NCI-H1092 (cell line): Measurements from ENCODE around the gene RTP2.

Experiments
- DNase-seq: peaks from one replicate; lab custom pipeline; 2025; lab: John Stamatoyannopoulos, UW

Gene RTP2

DNA sequence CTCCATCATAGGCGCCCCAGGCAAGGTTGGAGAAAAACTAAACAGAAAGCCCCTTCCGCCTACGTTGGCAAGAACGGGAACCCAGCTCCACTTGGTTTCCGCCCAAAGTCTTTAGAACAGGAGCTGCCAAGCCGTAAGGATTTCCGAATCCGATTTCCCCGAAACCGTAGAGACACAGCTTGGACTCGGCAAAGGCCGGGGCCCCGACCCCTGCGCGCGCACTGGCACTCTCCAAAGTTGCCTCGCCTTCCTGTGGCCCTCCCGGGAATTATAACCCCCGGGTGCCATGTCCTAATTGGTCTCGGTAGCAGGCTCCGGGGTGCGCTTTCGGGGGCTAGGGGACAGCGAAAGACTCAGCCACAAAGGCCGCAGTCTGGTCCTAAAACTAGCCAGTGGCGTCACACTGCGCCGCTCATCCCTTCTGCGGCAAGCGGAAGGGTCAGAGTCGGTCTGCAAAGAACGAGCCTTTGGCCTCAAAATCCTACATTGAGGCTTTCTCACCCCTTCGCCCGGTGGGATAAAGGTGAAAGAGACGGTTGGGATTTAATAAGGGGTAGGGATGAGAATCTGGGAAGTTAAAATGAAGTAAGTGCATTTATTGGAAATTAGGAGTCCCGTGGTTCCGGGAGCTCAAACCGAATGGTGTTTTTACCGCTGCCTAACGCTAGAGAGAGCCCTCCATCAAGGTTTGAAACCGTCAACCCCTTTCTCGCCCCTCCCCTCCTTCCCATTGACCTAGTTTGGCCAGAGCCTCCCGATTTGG lies 36.2 kb upstream of the RTP2 start:
- DNase-seq, result peak; percentile 86

DNA sequence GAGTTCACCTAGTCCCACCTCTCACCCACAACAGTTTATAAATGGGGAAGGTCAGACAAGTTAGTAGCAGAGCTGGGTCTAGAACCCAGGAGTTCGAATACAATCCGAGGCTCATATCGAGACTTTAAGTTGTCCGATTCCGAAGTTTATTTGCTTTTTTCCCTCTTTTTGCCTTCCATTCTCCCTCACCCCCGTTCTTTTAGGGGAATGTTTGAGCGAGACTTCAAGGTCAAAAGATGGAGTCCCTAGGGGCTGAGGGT lies 35.6 kb upstream of the RTP2 start:
- no peak for DNase-seq

DNA sequence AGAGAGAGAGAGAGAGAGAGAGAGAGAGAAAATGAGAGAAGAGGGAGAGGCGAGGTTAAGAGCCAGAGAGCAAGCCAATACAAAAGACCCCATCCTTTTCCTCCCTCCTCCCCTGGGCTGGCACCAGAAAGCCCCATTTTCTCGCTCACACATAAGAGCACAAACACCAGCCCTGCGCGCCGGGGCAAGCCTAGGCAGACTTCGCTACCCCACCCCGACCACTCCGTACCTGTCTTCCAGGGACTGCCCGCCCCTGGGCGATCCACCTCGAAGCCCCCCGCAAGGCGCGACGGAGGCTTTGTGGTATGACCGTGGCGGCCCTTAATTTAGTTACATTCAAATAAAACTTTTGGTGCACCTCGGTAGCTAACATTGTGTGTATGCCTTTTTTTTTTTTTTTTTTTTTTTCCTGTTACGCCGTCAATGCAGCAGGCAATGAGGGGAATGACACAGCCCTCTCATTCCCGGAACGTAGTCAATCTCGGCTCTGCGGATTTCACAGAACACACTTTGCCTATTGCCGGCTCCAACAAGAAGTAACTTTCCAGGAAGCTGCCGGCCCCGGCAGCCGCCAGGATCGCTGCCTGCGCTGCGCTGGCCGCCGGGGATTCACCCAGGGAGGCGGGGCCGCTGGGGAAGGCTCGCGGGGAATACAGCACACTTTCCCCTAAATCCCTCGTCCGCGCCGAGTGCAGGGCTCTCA lies 35.2 kb upstream of the RTP2 start:
- no peak for DNase-seq

DNA sequence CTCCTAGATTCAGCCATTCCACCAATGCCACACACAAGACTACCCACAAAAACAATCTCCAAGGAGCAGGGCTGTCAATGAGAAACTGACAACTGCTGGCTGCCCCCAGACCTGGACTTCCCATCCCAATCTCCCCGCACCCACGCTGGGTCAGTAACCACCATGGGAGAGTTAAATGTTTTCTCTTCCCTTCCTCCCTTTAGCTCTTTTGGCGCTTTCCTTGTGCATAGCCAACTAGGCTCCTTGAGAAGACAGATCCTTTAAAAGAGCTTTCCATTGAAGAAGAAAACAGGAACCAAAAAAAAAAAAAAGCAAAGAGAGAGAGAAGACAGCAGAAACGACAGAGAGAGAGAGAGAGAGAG lies 34.6 kb upstream of the RTP2 start:
- no peak for DNase-seq

DNA sequence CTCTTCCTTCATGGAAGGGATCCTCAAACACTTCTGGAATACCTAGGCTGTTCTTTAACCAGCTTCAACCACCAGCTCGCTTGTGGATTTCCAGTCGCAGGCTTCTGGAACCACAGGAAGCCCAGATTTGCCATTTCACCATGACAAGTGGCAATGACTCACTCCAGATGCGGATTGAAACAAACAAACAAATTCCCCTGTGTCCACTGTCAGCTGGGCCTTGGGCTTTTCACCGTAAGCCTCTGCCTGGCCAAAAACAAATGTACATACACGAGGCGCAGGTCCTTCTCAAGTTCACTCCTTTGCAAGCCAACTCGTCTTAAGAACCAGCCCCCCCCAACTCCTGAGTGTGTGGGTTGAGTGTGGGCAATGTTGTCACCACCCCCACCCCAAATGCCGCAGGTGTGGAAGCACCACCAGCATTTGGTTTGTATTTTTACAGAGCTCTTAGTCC lies 34.1 kb upstream of the RTP2 start:
- DNase-seq, result no peak

DNA sequence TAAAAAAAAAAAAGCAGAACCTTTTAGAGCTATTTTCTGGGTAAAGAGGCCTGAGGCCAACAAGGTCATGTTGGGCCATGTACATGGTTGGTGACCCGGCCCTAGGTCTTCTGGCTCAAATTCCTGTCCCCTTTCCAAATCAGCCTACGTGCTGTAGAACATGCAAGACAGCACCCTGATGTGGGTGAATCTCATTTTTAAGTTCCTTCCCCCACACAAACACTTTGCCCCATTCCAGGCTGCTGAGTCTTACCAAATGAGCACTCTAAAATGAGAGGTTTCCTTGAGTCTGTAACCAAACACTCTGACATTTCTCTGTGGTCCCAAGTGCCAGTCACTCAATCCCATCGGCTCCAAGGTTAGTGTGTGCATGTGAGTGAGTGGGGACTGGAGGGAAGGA lies 33.5 kb upstream of the RTP2 start:
- DNase-seq, result no peak

DNA sequence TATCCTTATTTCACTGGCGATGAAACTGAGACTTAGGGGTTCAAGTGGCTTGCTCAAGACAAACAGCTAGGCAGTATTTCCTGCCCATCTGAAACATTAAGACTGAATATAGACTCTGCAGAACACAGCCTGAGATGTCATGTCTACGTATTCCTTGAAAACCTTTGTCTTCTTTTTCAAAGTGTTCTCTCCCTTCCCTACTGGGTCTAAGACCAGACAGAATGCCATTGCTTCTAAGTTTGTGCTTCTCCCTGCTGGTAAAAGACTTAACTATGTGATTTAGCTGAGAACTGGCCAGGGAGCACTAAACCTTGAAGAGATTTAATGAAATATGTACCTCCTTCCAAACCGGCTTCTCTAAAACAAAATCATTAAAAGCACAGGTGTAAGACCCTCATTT lies 33.0 kb upstream of the RTP2 start:
- no peak for DNase-seq

DNA sequence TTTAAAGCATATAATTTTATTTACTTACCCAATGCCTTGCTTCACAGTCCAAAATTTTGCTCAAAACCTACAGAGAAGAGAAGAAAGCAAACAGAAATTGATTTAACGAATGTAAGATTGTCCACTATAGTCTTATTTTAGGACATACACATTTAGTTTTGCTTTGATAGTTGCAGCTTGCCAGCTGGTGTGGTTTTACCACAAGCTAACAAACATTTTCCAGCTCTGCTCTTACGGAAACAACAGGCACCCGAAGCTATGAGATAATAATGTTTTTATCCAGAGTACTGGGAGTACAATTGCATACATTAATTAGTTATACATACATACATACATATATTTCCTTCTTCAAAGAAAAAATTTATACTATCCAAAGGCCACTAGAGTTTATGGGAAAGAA lies 32.5 kb upstream of the RTP2 start:
- DNase-seq, result no peak

DNA sequence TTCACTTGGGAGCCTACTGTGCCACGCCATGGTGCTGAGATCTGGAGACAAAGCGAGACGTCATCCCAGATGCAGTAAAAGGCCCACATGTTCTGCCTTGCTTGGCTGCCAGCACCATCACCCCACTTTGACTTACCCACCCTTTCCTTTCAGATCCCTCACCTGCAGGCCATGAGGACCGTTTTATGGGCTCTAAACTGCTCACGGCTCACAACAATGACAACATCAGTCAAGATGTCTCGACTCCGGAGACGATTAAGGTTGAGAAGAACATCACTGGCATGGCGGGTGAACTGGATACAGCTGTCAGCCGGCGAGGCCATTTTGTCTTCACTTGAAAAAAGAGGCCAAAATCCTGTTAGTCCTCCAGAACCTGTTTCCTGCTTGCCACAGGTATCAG lies 31.0 kb upstream of the RTP2 start:
- DNase-seq, result no peak

DNA sequence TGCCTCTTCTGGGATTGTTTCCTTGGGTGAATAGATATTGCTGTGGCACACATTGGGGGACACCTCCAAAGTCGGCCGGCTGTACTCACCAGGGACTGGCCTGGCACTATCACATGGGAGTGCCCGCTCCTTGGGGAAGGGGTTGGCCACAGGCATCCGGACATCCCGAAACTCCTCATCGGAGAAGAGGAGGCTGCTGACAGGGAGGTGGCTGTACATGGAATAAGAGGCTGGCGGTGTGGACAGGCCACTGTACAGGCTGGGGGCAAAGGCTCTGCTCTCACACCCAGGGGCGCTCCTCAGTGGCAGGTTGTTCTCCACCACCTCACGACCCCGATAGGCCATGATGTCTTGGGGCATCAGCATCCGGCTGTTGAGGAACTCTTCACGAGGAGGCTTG lies 27.2 kb upstream of the RTP2 start:
- DNase-seq, result no peak

DNA sequence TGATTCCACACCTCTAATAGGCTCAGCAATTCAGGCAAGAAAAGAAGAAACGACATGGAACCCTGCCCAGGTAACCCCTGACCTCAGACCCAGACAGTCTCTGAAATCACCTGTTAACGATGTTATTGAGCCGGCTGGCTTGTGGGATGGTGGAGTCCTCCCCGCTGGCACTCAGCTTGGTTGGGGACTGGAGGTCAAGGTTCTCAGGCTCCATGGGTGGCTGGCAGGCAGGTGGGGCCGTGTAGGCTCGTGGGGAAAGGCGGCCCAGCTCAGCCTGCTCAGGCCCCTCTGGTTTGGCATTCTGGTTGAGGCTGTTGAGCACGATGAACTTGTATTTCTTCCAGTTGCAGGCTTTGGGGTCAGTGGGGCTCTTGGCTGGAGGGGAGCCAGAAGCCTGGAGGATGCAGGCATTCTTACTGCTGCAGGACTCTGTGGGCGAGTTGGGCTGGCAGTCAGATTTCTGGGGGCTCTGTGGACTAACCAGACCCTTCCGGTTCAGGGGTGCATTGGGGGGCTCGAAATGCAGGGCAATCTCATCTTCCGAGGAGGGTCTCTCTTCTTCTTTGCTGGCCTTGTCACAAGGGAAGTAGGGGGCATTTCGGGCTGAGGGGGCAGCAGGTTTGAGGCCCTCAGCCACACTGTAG lies 26.7 kb upstream of the RTP2 start:
- DNase-seq, result no peak

DNA sequence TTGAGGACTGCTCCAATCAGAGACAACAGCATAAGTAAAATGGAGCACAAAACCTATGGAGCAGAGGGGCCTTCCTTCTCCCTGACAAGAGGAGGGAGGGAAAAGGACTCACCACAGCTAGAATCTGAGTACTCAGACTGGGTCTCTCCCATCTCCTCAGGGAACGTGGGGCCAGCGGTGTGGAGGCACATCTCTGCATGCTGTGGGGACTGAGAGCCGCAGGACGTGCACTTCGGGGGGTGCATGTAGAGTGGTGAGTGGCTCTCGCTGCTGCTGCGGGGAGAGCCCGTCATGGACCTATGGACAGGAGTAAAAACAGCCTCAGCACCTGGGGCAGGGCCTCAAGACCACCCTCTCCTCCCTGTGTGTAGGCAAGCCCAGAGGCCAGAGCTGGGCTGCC lies 25.9 kb upstream of the RTP2 start:
- no peak for DNase-seq

DNA sequence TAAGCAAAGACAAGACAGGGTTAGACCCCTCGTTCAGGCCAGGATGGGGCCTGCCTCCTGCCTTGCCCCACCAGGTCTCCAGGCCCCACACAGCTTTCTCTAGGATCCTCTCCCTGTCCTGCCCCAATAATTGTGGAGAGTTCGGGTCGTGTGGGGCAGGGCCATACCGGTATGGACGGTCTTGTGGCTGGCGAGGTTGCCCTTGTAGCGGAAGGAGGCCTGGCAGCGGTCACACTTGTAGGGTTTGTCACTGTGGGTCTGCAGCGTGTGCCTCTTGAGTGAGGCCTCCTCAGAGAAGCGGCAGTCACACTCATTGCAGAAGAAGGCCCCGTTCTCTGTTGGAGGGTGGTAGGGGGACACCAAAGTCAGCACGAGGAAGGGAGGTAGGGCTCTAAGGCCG lies 24.2 kb upstream of the RTP2 start:
- no peak for DNase-seq

DNA sequence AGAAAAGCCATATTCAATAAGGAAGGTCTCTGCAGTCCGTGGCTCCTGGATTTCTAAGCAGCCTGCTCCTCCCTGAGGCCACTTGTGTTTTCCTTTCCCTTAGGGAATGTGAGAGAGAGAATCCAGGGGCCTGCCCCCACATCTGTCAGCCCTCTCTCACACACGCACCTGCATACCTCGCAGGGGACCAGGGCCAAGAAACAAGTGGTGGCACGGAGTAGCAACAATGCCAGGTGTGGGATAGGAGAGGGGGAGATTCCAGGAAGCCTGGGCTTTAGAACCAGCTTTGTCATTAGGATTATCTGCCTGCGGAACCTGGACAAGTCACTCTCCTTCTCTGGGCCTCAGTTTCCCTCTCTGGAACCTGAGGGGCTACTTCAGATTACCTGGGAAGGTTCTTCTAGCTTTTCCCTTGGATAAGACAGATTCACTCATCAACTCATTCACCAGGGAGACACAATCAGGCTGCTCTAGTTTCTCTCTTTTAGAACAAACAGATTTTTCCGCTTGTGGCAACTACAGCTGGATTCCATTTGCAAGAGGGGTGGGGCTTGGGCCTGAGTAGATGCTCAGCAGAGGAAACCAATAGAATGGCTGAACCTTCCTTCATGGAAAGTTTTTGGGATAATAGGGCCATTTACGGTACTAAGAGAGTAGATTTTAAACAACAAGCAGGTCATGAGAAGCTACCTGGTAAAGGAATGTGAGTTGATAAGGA lies 23.5 kb upstream of the RTP2 start:
- no peak for DNase-seq

DNA sequence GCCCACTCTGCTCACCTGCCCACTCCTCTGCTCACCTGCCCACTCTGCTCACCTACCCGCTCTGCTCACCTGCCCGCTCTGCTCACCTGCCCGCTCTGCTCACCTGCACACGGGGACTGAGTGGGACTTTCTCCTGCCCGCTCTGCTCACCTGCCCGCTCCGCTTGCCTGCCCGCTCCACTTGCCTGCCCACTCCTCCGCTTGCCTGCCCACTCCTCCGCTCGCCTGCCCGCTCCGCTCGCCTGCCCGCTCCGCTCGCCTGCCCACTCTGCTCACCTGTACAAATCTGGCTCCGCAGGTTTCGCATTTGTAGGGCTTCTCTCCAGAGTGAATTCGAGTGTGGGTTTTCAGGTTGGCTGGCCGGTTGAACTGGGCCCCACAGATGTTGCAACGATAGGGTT lies 22.9 kb upstream of the RTP2 start:
- DNase-seq, result no peak

DNA sequence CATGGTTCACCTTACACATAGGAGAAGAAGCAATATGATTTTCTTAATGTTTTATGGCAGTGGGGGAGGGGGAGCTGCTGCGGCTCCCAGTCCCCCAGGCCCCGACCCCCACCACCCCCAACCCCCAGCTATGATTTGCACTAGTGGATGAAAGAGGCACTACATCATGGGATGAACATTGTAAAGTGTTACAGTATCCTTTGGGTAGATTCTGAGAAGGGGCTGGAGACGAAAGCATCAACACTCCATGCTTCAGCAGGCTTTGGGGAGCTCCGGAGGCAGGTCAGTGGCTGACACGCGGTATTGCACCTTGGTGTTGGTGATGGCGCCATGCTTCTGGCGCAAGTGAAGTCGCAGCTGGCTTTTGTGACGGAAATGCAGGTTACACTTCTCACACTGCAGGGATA lies 19.9 kb upstream of the RTP2 start:
- DNase-seq, result no peak

DNA sequence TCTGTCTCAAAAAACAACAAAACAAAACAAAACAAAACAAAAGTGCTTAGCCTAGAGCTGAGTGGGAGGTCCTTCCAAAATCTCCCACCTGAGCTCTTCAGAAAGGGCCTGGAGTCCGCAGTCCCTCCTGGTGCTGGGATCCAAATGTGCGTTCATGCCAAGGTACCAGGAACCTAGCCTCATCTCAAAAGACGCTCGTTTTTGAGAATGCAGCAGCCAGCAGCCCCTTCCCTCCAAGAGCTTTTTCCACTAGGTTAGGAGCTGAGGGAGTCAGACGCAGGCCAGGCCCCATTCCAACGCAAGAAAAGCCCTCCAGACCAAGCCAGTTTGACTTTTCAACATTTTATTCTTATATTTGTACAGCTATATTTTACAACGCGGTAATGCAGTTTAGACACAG lies 18.7 kb upstream of the RTP2 start:
- DNase-seq, result no peak

DNA sequence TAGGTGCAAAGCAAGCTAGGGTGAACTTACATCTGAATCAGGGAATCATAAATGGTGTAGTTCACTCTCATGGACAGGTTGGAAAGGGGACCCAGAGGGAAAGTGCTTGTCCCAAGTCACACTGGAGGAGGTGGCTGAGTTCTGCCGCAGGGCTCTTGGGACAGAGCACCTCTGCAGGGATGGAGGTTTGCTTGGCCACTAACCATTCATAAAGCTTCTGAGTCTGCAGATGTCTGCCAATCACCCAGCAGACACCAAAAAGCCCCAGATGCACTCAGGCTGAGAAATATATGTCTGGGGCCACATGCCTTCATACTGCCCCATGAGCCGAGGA lies 17.9 kb upstream of the RTP2 start:
- no peak for DNase-seq

DNA sequence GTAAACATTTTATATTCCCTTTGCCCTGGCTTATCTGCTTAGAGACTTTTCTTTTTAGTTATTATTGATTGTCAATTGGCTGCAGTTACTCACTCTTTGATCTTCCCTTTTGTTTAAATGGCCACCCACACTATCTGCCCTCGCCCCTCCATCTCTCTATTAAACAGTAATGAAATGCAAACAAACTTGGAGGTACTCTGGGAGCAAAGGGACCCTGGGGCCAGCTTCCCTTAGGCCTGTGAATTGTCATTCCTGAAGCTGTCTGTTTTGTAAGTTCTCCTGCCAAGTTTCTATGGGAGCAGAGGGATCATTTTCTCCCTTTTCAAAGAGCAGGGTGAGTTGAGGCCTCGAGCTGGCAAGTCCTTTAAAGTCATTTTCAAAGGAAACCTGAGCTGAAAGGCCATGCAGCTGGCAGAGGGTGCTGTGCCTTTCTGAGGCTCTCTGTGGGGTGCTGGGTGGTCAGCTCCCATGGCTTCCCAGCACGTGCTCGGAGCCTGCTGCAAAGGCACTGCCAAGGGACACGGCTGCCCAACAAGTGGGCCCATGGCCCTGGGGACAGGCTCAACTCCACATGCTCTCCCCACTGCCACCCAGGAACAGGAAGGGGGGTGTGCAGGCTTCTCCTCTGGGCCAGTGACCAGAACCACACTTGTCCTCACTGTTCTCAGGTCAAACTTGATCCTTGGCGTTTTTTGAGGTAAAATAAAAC lies 17.4 kb upstream of the RTP2 start:
- DNase-seq, result peak; percentile 76

DNA sequence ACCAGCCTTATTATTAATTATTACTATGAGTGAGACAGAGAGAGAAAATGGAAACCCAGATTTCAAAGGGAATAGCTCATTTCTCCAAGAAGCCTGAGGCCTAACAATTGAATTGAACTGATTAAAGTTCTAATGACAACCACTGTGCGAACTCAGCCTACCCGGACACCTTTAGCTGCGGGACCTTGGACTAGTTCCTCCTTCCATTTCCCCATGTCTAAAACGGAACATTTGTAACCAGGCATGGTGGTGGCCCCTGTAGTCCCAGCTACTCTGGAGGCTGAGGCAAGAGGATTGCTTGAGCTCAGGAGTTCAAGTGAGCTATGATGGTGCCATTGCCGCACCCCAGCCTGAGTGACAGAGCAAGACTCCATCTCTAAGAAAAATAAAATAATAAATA lies 16.4 kb upstream of the RTP2 start:
- DNase-seq, result no peak

DNA sequence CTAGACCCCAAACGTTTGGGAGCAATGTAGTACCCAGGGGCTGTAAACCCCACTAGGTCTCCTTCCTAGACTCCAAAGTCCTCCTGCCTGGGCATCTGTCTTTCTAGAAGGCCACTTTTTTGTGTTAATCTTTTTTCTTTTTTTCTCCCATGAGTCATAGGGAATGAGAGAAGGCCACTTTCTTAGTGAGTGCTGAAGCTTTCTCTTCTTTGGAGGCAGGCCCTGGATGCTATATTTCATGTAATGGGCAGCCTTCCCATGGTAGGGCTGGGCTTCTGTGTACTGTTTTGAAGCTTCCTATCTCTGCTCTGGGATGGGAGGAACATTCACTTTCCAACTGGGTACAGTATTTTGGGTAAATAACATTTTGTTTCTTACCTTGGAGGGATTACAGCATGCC lies 15.2 kb upstream of the RTP2 start:
- no peak for DNase-seq

DNA sequence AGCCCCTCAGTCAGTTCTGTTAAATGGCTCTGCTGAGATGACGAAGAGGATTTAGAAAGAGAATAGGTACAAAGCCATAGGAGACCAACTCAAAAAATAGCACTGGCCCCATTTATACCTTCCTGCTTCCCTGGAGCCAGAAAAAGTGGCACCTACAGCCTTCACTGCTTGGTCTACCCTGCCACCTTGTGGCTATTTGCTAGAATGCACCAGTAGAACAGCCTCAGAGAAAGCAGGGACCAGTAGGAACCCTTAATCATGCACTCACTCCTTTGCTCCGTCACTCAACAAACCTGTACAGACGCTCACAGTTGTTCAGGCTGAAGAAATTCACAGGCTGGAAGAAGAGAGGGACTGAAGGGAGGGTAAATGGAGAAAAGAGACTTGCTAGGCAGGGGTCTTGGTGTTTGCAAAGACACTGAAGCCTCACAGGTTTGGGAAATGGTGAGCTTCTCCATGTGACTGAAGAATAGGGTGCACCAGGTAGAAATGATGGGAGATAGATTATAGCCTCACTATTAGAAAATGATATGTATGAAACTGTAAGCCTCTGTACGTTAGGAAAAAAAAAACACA lies 12.1 kb upstream of the RTP2 start:
- DNase-seq, result peak; percentile 66
